ENCODE measurements around the gene FZD7.

- no peak for TF ChIP-seq CTCF (IDR thresholded peaks at IDR 0.05)
- TF ChIP-seq POLR2A (IDR thresholded peaks at IDR 0.05): no peak
Observed at GRCh38 chr2:201984333-201984732, 49.3 kb upstream of the FZD7 start.
